ENCODE measurements around the gene AMBP.

GRCh38 chr9:114050226-114050568, 27.9 kb downstream of the AMBP start:
- no peak for TF ChIP-seq POLR2A (IDR thresholded peaks at IDR 0.05)
- no peak for TF ChIP-seq CTCF (IDR thresholded peaks at IDR 0.05)
